HG02588 (cell line): Measurements from ENCODE around the gene TMEM255B.
"Not testable (repeated sequence)": the region's sequence is repeated elsewhere in the genome, so short reads cannot be mapped to it uniquely, and the experiment has no call there.

Experiments
- ATAC-seq: cut with Tn5 transposase; IDR thresholded peaks from one replicate; pipeline ENCODE4 v1.9.1; 2021; ENCODE audit warnings: mild to moderate bottlenecking, moderate library complexity; ENCODE audit not compliant: unreplicated experiment

TMEM255B gene

DNA sequence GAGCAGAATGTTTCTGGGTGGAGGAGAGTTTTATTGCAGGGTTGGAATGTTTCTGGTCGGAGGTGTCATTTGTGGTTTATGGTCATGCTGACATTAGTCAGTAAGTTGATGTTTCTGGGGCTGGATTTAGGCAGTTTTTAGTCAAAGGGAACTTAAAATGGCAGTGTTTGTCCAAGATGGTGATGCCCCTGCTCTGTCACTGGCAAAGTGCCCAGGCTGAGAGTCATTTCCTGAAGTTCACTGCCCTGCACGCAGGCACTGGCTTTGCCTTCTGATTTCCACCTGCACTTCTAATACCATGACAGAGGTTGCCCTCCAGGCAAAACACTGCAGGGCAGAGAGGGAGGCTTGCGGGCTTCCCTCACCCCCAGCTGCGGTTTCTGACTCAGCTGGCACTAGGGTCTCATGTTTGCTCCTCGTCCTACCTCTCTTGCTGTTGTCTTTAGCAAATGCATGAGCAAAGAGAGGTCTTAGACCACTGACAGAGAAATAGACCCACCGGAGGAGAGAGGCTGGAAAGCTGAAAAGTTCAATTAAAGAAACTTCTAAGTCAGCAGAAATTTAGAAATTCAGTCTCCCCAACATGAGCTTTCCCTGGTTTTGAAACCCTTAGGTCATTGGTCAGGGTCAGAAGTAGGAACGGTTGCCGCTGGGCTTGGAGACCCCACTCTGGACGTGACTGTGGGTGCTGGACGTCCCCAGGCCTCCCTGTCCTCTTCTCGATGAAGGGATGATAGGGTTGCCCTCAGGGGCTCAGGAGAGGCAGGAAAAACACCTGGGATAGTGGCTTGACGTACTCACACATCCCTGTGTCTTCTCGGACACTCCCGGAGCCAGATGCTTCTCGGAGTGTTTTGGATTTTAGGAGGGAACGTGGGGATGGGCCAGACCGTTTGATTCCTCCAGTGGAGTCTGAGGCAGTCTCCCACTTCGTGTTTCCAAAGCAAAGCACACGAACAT lies 26.3 kb downstream of the TMEM255B start:
- no peak for ATAC-seq

DNA sequence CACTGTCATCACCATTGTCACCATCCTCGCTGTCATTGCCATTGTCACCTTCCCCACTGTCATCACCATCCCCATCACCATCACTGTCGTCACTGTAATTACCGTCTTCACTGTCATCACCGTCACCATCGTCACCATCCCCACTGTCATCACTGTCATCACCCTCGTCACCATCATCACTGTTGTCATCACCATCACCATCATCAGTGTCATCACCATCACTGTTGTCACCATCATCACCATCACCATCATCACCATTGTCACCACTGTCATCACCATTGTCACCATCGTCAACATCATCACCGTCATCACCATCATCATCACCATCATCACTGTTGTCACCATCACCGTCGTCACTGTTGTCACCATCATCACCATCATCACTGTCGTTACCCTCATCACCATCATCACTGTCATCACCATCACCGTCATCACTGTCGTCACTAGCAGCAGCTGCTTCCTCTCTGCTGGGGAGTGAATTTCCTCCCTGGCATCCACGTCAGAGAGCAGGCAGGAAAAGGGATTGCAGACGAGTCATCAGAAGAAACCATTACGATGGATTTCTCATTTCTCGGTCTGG lies 27.3 kb downstream of the TMEM255B start:
- no peak for ATAC-seq

DNA sequence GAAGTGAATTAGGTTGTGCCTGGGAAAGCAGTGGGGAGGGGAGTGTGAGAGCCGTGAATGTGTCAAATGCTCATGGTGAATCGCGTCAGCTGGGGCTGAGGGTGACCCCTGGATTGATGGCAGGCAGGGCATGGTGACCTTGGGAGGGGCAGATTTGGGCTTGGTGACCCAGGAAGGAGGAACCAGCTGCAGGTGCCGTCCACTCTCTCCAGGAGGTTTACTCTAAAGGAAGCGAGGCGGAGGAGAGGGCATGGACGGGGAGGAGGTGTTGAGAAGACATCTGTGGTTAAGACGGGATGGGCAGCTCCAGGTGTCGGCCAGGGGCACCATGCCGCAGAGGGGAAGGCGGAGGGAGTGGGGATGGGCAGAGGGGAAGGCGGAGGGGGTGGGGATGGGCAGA lies 28.7 kb downstream of the TMEM255B start:
- no peak for ATAC-seq

DNA sequence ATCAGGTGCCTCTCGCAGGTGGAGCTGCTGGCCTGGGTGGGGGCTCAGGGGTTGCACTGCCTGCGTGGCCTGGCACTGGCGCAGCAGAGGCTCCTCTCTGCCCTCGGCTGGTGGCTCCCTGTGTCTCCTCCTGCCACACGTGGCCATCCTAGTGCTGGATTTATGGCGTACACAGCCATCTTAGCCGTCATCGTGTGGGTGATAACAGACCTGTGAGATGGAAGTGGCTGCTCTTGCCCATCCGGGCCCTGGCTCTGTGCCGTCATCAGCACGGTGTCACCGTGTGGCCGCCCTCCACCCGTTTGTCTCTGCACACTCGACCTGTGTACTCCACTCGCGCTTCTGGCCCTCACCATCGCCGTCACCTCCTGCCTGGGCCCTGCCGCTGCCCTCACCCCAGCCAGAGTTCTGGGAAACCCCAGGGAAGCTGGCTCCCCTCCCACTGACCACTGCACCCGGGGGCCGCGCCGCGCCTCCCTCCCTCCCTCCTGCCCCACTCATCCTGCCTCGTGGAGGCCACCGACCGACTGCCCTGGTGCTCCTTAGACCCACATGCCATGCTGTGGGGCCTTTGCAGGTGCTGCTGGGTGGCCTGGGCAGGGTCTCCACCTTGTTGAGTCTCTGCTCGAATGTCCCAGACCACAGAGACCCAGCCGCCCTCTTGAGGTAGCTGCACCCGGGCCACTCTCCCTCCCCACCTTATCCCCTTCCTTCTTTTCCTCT lies 29.5 kb downstream of the TMEM255B start:
- ATAC-seq = no peak

DNA sequence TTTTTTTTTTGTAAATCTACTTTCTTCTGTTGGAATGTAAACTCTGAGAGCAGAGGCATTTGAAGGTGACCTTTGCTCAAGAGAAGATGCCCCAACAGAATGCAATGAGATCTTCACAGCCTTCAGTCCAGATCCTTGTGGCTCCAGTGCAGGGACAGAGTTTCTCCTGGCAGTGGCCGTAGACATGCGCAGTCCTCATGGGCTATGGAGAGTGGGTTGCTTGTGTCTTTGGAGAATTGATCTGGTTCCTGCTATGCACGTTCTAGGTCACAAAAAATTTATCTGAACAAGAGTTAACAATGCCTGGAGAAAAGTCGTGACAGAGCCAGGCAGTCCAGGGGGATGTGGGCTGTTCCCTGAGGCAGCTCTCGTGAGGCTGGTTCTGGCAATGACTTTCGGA lies 30.1 kb downstream of the TMEM255B start:
- ATAC-seq = no peak

DNA sequence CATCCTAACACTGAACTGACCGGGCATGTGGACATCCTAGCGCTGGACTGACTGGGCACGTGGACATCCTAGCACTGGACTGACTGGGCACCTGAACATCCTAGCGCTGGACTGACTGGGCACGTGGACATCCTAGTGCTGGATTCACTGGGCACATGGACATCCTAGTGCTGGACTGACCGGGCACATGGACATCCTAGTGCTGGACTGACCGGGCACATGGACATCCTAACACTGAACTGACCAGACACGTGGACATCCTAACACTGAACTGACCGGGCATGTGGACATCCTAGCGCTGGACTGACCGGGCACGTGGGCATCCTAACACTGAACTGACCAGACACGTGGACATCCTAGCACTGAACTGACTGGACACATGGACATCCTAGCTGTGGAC lies 30.9 kb downstream of the TMEM255B start:
- ATAC-seq = not testable (repeated sequence)

DNA sequence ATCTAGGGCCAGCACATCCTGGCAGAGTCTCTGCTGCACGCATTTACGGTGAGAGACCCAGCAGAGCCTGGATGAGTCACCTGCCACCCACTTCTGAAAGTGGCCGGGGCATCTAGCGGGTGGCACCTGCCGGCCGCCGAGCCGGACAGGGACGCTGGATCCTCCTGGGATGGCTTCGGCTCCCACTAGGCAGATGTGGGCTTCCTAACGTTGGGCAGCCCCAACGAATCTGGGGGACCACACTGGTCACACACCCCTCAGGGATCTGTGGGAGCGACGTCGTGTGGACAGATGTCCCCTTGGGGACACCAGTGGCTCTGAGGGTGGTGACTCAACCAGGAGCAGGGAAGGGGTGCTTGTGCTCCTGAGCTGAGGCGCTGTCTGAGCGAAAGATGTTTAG lies 32.2 kb downstream of the TMEM255B start:
- no peak for ATAC-seq

DNA sequence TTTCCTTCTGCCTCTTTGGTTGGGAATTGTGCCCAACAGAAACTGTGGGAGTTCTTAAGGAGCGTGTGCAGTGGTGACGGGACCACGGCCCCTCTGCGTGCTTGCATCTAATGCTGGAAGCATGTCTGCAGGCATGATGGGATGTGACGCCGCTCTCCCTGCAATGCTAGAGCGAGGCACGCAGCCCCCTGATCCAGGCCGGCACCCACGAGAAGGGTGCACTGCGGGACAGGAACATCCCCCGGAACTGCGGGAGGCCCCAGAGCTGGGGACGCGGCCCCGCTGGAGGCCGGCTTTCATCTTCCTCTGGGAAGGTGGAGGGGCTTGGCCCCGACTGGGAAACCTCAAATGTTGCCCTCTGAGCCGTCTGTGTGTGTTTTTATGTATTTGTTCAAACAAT lies 32.7 kb downstream of the TMEM255B start:
- no peak for ATAC-seq

DNA sequence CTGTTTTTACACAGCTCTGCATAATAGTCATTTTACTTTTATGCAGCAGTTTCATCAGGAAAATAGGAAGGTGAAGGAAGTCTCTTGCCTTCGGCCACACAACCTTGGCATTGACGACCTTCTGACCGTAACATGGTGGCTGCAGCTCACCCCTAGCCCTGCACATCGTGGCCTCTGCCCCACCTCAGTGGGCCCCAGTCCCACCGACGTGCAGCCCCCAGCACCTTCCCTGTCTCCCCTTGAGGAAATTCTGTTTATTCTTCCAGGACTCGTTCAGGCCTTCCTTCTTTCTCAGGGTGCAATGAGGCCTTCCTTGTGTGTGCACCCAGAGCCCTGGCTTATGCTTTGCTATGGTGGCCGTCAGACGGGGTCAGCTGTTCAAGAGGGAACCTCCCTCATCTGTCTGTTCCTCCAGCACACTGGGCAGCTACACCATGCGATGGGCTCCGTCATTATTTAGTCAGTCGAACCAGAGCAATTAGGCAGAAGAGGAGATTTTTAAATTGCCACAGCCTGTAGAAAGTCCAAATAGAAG lies 33.3 kb downstream of the TMEM255B start:
- ATAC-seq = no peak

DNA sequence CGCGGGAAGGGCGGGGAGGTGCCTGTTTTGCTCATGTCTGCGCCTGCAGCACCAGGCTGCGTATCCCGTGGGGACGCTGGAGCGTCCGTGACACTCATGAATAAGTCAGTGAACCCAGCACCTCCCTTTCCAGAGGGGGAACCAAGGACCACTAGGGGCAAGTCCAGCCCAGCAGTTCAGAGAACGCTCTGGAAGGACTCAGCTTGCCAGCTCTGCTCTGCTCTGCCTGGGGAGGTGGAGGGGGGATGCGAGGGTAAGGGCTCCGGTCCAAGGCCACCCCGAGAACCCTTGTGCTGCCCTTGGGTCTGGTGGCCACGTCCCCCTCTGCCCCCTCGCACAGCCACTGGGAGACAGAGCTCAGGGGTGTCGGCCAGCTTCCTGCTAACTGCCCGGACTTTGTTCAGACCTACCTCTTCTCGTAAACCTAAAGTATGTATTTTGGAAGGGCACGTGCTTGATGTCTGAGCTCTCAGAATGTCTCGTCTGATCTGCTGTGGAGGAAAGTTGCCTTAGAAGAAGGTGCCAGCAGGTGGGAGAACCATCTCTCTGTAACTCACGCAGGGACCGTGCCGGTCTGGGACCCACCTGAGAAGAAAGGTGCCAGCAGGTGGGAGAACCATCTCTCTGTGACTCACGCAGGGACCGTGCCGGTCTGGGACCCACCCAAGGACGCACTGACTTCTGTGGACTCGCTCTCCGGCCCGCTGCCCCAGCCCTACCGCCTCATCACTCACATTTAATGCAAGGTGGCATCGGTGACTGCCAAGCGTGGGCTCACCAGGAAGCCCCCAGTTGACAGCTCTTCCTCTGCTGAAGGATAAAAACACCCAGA lies 34.1 kb downstream of the TMEM255B start:
- no peak for ATAC-seq

DNA sequence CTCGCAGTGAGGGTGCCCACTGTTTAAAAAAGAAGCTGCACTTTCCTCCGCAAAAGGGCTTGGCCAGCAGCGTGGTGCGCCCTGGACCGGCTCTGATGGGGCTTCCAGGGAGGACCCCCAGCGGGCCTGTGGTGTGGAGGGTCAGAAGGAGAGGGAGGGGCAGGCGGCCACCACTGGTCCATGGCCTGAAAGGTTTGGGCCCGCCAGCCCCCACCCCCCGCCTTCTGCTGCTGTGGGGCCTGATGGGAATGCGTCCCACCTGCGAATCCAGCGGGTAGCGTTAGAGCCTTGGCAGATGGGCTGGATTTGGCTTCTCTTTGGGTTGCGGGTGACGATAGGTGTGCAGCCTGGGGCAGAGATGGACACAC lies 34.7 kb downstream of the TMEM255B start:
- ATAC-seq = no peak

DNA sequence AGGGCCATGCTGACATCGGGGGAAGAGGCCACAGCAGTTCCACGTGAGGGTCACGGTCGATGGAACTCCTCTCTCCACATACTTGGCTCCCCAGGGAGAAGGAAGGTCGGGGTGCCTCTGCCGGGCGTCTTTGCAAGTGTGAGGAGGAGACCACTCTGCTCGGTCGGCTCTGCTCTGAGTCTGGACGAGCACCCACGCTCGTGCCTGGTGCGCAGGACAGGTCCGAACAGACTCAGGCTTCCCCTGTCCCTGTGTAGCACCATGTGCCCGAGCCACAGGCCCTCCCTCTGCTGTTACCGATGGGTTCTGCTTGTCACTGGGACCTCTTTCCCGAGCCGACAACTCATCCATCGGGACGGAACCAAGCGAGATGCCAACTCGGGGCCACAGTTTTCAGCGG lies 35.1 kb downstream of the TMEM255B start:
- ATAC-seq = no peak

DNA sequence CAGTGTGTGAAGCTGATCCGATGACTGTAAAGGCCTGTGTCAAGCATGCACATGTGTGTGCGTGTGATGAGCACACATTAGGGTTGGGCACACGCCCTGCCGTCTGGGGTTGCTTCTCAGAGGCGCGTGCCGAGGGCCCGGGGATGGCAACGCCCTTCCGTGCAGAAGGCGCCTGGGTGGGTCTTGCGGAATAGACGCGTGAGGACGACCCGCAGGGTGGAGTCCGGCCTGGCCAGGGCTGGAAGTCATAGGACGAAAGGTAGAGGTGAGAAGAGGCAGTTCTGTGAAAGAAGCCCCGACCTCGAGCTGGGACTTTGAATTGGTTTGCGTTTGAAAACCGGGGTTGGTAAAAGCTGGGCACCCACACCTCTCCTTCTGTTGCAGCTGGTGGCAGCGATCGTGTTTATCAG lies 35.7 kb downstream of the TMEM255B start:
- no peak for ATAC-seq

DNA sequence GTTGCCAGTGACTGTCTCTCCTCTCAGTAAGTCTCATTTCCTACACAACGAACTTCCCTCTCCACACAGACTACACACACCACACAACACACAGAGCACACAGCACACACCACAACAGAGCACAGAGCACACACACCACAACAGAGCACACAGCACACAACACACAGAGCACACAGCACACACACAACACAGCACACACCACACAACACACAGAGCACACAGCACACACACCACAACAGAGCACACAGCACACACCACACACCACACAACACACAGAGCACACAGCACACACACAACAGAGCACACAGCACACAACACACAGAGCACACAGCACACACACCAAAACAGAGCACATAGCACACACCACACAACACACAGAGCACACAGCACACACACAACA lies 36.3 kb downstream of the TMEM255B start:
- not testable (repeated sequence) for ATAC-seq

DNA sequence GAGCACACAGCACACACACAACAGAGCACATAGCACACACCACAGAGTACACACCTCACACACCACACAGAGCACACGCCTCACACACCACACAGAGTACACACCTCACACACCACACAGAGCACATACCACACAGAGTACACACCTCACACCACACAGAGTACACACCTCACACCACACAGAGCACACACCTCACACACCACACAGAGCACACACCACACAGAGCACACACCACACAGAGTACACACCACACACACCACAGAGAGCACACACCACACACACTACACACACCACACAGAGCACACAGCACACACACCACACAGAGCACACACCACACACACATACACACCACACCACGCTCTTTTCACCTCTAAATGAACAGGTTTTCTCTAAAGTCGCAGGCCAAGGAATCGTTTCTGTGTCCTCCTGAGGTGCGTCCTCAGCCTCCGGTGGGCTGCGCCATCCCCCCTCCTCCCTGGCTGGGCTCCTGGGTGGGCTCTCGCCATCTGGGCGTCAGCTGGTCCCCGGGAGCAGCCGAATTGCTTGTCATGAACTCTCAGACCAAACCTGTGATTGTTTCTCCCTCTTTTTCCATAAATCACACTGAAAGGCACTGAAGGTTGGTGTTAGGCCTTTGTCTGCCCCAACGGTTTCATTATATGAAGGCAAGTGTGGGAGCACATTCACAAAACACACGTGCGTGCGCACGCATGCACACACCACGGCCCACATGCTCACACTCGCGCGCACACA lies 37.4 kb downstream of the TMEM255B start:
- ATAC-seq = no peak

DNA sequence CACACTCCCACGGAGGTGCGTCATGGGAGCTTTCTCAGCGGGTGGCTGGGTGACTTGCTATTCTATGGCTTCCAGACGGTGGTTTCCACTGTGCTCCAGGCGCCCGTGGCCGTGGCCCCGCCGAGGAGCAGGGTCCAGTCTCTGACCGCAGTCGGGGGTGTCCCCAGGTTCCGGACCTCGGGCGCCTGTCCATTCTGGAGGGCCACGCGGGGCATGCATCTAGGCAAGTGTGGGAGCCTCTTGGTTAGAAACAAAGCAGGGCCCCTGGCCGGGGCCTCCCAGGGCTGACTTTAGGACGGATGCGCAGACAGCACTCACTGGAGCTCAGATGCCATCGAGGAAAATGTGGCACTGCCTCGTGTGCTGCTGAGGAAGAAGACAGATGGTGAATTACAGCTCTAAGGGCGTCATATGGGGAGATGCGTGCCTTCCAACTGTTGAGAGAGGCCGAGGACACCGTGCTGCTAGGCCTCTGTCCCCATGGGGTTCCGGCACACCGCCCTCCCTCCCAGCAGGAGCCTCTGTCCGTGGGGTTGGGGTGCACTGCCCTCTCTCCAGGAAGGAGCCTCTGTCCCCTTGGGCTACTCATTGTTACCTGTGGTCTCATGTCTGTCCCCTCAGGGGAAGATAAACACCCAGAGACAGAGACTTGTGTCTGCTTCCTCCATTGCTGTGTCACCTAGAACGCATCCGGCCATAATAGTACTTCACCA lies 38.1 kb downstream of the TMEM255B start:
- no peak for ATAC-seq

DNA sequence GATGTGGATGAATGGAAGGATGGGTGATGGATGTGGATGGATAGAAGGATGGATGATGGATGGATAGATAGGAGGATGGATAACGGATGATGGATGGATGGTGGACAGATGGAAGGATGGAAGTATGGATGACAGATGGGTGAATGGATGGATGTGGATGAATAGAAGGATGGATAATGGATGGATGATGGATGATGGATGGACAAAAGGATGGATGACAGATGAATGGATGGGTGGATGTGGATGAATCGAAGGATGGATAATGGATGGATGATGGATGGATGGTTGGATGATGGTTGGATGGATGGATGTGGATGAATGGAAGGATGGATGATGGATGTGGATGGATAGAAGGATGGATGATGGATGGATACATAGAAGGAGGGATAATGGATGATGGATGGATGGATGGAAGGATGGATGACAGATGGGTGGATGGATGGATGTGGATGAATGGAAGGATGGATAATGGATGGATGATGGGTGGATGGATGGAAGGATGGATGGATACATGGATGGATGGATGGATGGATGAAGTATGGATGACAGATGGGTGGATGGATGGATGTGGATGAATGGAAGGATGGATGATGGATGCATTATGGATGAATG lies 39.3 kb downstream of the TMEM255B start:
- no peak for ATAC-seq

DNA sequence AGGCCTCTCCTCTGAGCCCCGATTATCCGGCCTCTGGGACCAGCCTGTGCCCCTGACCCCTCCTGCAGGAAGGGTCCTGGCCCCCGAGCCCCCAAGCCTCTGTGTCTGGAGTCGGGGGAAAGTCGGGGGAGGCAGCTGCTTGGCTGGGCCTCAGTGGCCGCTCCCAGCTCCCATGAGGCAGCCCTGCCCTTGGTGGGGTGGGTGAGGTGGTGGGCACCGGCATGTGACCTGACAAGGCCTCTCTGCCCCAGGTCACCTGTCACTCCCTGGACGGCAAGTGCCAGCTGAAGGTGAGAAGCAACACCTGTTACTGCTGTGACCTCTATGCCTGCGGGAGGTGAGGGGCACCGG lies 41.5 kb downstream of the TMEM255B start:
- no peak for ATAC-seq
